Activated CD4-positive, CD25-positive, alpha-beta regulatory T cell treated with anti-CD3 and anti-CD28 coated beads, Interleukin-2, amount 50 U/mL, for 72 hours (primary cell): Measurements from ENCODE around the gene SIGLEC11.
"Not testable (repeated sequence)": the region's sequence is repeated elsewhere in the genome, so short reads cannot be mapped to it uniquely, and the experiment has no call there.

Experiments used
- DNase-seq: peaks from one replicate; pipeline ENCODE4 v3.0.0; 2021

SIGLEC11 gene

DNA sequence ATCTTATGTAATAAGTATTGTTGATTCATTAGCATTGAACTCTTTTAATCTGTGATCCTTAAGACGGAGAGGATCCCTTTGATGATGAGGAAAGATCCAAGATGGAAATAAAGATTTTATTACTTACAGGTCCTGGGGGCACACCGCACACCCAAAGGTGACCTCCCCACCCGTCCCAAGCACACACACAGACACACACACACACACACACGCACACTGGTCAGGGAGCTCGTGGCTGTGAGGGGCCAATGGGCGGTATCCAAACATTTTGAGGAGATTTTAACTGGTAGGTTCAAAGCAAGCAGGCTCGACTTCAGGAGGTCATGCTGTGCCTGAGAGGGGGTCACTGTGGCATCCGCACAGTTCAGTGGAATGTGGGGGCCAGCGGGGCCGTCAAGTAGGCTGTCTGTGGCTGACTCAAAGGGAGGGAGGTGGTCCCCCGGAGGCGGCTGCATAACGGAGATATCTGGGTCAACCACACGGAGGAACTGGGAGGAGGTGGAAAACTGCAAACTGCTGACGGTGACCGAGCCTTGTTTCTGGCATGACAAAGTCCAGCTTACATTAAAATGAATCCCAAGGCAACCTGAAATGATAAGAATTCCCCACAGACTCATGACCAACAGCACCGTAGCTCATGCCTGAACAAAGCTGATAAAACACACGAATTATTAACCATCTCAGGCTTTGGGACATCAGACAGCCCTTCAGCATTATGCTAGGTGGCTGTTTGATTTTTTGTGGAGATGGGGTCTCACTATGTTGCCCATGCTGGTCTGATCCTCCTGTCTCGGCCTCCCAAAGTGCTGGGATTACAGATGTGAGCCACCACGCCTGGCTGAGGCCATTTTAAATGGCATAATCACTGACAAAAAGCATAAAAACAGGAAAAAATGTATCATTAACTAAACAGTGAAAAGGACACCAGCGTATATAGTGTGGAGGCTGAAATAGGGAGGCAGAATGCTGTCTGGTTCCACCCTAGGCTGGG, 20.9 kb upstream of the SIGLEC11 start:
- DNase-seq, result no peak

DNA sequence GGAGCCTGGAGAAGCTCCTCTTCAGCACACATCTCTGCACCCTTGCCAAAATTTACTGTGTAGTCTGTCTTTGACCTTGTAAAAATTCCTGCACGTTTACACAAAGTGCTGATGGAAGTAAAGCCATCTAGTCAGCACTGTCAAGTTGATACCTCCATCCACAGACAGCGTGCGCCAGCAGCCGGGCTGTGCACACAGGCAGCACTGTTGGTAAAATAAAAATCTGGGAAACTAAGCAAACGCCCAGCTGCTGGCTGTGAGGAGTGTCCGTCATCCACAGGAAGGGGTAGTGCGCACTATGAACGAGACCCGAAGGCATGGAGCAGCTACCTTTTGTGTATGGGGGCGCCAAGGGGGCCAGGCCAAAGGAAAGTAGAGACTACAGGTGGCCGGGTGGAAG, 17.4 kb upstream of the SIGLEC11 start:
- DNase-seq, result no peak

DNA sequence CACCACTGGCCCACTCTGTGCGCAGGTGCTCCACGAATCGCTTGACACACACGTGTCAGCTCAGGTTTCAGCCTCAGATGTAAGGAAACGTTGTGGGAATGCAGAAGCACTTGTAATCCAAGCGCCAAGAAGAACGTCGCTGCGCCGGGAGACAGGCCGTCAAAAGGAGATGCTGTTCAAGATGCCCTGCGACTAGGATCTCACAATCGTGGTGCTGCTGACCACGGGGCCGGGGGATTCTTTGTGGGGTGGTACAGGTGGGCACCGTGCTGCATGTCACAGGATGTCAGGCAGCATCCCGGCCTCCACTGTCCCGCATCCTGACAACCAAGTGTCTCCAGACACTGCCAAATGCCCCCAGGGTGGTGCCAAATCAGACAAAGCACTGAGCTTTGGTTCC, 16.9 kb upstream of the SIGLEC11 start:
- DNase-seq, result no peak

DNA sequence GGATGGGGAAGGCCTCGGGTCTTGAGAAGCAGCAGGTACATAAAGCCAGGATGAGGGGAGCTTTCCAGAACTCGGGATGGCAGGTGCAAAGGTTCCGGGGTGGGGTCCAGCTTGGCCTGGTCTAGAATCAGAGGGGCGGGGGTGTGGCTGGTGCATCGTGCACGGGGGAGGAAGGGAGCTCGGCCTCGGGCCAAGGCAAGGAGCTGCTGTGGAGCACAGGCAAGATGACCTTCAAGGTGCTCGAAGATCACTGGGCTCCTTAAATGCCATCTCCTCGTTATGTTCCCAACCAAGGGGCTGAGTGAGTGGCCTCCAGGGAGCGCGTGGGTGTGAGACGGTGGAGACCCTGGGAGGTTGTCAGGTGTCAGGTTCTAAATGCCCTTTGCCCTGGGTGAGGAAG, 16.1 kb upstream of the SIGLEC11 start:
- DNase-seq, result no peak

DNA sequence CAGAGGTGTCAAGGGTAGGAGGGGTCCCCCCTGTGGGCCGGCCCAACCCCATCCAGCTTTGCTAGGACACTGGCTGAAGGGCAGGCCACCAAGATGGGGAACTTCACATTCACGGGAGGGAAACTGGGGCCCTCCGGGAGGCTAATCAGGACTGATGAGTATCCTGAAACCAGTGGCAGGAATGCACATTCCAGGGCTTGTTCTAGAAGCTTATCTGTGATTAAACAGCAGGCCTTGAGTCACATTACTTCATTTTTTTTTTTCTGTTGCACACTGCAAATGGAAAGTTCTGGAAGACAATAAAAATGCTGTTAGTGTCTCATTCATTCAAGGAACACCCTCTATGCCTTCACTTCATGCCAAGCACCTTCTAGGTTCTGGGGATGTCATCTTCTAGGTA, 15.5 kb upstream of the SIGLEC11 start:
- DNase-seq, result no peak

DNA sequence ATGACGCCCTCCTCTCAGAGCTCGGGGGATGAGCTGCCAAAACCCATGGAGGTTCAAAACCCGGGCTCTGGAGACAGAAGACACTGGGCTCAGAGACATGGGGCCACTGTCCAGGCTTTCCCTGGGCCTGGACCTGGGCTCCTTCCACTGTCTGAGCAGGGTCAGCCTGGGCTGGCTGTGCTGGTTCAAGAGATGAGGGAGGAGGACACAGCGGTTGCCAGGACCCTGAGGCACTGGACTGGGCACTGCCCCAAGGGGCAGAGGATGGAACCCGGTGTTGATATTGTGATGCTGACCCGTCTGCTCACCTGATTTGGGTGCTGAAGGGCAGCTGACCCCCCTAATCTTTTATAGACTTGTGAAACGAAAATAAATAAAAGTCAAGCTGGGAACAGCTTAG, 14.1 kb upstream of the SIGLEC11 start:
- DNase-seq, result no peak

DNA sequence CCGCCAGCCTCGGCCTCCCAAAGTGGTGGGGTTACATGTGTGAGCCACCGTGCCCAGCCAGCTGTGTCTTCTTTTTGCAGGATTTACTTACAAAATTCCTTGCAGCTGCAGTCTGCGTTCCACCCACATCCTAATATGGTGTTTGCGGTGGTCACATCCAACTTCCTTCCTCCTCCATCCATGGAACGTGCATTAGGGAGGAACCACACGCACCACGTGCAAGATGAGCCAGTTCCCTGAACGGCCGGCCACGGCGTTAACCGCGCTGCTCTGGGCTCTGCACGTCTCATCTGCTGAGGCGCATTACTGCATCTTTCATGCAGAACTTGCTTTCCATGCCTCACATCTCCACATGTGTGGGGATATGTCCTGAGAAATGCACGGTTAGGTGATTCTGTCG, 13.0 kb upstream of the SIGLEC11 start:
- no peak for DNase-seq

DNA sequence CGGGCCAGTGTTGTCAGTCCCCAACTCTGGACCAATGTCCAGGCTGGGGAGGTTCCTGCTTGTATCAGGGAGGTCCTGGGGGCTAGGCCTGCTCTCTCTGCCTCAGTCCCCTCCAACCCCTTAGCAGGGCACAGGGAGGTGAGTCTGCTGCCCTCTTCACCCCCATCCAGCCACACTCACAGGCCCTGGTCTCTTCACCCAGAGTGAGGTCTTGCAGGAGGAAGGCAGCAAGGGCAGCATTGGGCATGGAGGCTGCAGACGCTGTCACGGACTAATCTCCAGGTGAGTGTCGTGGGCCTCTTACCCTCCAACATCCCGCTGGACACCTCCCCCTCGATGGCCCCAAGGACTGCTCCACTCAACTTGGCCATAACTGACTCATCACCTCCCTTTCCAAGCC, 11.9 kb upstream of the SIGLEC11 start:
- DNase-seq, result no peak

DNA sequence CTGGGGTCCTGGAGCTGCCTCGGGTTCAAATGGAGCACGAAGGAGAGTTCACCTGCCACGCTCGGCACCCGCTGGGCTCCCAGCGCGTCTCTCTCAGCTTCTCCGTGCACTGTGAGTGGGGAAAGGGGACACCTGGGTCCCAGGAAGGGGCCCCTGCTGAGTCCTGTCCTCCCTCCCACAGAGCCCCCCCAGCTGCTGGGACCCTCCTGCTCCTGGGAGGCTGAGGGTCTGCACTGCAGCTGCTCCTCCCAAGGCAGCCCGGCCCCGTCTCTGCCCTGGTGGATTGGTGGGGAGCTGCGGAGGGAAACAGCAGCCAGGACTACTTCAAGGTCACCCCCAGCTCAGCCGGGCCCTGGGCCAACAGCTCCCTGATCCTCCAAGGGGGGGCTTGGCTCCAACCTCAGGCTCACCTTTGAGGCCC, 11.0 kb upstream of the SIGLEC11 start:
- DNase-seq, result no peak

DNA sequence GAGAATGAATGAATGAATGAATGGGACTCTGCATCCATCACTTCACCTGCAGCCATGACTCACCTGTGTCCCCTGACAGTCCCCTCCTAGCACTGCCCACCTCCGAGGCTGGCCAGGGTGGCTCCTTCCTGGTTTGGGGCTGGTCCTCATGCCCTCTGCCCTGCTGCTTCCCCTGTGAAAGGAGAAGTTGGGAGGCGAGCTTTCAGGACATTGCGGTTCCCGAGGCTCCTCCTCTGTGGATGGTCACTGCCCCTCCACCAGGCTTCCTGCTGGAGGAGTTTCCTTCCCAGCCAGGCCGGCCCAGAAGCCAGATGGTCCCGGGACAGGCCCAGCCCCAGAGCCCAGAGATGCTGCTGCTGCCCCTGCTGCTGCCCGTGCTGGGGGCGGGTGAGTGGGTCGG, 8.4 kb upstream of the SIGLEC11 start:
- not testable (repeated sequence) for DNase-seq

DNA sequence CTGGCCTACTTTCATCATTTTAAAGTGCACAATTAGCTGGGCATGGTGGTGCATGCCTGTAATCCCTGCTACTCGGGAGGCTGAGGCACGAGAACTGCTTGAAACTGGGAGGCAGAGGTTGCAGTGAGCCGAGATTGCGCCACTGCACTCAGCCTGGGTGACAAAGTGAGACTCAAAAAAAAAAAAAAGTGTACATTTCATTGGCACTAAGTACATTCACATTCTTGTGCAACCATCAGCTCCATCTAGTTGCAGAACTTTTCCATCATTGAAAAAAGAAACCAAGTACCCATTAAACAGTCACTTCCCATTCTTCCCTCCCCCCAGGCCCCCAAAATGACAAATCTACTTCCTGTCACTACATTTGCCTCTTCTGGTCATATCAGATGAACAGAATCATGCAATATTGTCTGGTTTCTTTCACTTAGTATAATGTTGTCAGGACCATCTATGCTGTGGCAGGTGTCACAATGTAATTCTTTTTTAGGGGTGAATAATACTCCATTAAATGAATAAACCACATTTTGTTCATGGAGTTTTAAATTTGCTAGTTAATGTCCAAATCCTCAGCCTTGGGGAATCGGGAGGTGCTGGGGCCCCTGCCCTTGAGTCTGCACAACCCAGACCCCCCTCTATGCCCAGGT, 7.4 kb upstream of the SIGLEC11 start:
- no peak for DNase-seq

DNA sequence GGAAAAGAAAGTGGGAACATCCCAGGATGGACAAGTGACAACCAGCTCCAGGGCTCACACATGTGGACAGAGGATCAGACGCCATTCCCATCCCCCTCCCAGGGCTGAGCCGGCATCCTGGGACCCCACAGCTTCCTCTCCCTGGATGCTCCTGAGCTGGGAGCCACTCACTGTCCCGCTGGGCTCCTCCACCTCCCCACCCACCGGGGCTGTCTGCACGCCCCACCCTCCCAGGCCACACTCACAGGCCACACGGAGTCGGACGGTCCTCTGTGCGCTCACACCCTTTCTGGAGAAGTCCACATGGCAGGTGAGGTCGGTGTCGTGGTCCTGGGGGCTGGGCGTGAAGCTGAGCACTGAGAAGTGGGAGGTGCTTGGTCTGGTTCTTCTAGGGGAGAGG, 1.1 kb downstream of the SIGLEC11 start:
- not testable (repeated sequence) for DNase-seq

DNA sequence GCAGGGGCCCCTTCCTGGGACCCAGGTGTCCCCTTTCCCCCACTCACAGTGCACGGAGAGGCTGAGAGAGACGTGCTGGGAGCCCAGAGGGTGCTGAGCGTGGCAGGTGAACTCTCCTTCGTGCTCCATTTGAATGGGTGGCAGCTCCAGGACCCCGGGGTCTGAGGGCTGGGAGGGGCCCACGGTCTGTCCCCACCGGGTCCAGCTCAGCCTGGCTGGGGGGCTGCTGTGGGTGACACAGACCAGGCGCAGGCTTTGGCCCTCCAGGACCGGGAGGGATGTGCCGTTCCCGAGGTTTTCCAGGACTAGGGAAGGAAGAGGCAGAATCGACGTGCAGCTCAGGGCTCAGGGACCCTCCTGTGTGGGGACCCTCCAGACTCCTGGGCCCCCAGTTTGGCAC, 2.4 kb downstream of the SIGLEC11 start:
- not testable (repeated sequence) for DNase-seq

DNA sequence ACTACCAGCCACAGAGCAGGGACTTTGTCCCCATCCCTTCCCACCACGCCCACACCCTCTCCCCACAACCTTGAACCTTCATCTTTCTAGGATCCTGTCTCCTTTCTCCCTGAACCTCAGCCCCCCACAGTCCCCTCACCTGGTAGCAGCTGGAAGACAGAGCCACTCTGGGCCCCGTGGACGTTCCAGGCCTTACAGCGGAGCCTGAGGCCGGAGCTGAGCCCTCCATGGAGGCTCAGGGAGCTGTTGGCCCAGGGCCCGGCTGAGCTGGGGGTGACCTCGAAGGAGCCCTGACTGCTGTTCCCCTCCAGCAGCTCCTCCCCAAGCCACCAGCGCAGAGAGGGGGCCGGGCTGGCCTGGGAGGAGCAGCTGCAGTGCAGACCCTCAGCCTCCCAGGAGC, 2.8 kb downstream of the SIGLEC11 start:
- not testable (repeated sequence) for DNase-seq

DNA sequence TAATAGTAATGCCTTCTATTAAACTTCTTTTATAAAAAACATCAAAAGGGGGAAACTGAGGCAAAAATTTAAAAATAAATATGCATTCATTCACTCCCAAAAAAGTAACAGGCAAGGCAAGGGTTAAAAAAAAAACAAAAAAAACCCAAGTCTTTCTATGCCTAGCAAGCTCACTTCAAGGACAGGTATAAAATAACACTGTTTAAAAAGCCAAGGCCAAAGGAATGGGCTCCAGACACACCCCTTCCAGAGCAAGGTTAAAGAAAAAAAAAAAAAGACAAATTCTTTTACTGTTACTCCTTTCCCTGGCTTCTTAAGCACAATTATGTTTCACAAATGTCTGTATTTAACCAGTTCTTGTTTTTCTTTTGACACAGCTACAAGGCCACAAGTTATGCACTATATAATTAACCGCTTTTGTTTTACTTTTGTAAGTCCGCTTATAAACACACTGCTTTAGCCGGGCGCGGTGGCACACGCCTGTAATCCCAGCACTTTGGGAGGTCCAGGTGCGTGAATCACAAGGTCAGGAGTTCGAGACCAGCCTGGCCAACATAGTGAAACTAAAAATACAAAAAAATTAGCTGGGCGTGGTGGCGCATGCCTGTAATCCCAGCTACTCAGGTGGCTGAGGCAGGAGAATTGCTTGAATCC, 3.6 kb downstream of the SIGLEC11 start:
- DNase-seq, result no peak

DNA sequence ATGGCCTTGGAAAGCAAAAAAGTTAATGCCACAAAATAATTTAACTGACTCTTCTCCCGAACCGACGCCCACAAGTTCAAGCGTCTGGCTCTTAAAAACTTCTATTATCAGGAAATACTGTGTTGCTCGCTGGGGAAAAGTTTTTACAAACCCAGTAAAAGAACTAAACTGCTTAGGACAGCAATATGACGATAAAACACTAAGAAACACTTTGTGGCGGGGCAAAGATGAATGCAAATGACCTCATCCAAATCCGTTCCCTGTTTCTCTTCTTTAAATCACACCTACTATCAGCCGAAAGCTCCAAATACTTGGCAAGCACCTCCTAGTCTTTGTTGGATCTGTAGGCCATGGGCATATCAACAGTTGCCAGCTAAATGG, 4.9 kb downstream of the SIGLEC11 start:
- DNase-seq, result no peak

DNA sequence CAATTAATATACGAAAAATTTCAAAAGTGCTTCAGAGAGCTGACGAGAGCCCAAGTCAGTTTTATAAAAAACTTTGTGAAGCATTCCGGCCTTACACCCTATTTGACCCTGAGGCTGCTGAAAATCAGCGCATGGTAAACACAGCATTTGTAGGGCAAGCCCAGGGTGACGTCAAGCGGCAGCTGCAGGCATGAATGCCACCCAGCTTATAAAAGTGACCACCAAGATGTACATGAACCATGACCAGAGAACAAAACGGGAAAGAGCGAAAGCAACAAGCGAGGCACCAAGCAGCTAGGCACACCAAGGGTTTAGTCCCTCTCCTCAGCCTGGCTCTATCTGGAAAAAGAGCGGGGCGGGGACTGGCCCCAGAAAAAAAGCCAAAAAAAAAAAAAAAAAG, 6.0 kb downstream of the SIGLEC11 start:
- no peak for DNase-seq

DNA sequence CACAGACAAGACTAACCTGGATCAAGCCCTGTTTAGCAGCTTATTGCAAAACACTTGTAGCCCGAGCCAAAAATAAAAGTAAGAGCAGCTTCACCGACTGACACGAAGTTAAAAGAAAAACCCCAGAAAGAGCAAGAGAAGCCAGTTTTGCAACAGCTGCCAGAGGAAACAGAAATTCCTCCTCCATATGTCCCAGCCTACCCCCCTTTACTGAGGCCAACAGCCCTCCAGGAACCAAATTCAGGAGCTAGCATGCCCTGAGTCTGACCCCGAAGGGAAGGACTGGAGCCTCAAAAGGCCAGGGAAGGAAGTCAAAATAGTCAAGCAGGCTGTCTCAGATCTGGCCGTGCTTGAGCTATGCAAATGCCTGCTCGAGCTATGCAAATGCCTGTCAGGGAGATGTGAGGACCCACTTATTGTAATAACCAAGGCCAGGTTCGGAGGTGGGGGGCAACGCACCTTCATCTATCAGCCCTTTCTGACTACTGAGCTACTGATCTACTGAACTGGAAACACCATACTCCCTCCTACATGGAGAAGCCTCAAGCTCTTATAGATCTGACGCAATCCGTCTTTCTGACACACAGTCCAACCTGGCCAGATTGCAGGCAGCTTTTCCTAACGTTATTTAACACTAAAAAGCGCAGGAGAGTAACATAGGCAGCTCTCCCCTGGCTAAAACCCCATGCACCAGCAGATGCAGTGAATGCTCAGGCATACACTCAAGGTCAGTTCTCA, 6.7 kb downstream of the SIGLEC11 start:
- DNase-seq, result no peak

DNA sequence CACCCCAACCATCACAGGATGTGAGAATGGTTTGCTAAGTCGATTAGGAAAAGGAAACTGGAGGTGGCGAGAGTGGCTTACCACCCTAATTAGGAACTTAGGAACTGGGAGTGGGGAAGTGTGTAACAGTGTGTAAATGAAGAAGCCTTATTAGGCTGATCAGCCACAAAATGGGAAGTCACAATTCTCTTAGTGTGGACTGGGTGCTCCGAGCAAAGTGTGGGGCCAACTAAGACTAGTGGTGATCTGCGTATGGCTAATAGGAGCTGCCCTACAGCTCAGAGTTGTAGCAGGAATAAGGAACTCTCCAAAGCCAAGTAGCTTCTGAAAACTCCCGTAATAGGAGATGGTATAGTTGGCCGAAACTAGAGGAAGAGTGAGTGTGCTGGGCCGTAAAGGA, 7.6 kb downstream of the SIGLEC11 start:
- DNase-seq, result no peak

DNA sequence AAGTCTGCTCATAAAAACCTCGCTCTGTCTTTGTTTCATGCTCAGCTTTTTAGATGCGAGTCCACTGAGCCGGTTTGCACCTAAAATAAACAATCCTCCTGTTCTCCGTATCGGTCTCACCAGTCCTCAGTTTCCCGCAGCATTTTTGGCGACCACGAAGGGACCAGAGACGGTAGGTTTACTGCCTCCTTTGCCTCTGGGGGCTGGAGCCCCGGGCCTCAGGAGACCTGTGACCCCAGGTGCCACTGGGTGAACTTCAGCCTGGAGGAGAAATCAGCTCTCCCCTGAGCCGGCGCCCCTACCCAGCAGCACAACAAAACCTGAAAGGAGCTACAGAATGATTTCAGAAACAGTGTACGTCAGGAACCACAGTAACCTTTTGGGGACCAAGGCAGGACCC, 8.1 kb downstream of the SIGLEC11 start:
- DNase-seq, result no peak

DNA sequence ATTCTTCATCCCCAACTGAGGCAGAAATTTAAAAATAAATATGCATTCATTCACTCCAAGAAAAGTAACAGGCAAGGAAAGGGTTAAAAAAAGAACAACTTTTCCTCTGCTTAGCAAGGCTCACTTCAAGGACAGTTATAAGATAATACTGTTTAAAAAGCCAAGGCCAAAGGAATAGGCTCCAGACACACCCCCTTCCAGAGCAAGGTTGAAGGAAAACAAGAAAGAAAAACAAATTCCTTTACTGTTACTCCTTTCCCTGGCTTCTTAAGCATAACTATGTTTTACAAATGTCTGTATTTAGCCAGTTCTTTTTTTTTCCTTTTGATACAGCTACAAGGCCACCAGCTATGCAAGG, 8.5 kb downstream of the SIGLEC11 start:
- DNase-seq, result no peak

DNA sequence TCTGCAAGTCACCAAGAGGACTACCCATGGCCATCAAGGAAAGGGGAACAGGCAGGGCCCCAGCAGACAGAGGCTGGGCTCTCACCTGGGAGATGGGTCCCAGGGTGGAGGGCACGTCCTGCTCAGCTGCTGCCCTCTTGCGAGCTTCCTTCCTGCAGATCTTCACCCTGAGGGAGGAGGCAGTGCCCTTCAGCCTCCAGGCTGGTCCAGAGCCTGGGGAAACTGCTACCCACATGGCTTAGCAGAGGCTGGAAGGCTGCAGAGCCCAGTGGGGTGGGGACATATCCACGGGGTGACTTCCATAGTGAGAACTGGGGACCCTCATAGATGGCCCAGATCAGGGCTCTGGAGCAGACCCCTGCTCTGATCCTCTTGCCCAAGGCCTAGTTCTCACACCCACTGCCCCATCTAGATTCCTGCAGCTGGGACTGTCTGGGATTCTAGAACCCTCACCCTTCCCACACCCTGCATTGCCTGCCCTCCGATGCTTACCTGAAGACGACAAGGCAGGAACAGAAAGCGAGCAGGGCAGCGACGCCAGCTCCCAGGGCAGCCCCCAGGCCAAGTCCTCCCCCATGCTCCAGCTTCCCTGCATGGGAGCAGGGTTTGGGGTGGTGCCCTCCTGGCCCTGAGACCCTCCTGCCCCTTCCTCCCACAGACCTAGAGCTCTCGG, 9.0 kb downstream of the SIGLEC11 start:
- no peak for DNase-seq
